ENCODE measurements around the gene SUSD1.
A peak's percentile ranks its signal among the peaks of the same experiment; 100 is the strongest.
"Not testable (repeated sequence)": the region's sequence is repeated elsewhere in the genome, so short reads cannot be mapped to it uniquely, and the experiment has no call there.

SUSD1 gene

GRCh38 chr9:112094948-112095681 lies 80.0 kb downstream of the SUSD1 start:
- DNase-seq (ENCODE audit: low read depth), result no peak

DNA sequence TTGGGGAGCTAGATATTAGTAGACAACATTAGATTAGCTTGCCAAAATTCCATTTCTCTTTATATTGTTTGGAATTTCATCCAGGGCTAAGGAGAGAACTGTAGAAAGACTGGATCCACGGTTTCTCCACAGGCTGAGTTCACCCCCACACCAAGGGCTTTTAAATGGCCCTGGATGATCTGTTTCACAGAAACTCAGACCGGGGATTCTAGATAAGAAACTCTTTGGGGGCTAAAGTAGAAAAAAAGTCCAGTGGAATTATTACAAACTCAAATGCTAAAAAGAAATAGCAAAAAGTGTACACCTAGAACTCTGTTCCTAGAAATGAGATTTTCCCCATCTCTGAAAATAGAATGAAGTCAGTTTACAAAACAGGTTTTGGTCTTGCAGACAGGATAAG lies 80.9 kb downstream of the SUSD1 start:
- no peak for DNase-seq (ENCODE audit: low read depth)

GRCh38 chr9:112093870-112094216 lies 81.3 kb downstream of the SUSD1 start:
- DNase-seq (ENCODE audit: low read depth), result no peak

- DNase-seq (ENCODE audit: low read depth), result no peak
These were observed 81.8 kb downstream of the SUSD1 start for GRCh38 chr9:112093147-112093869.

GRCh38 chr9:112091810-112092209 lies 83.3 kb downstream of the SUSD1 start:
- no peak for DNase-seq (ENCODE audit: low read depth)

GRCh38 chr9:112087506-112087905 lies 87.6 kb downstream of the SUSD1 start:
- DNase-seq (ENCODE audit: low read depth), result no peak

GRCh38 chr9:112086627-112087026 lies 88.5 kb downstream of the SUSD1 start:
- no peak for DNase-seq (ENCODE audit: low read depth)

- no peak for DNase-seq (ENCODE audit: low read depth)
These were observed 90.2 kb downstream of the SUSD1 start for GRCh38 chr9:112084907-112085306.

DNA sequence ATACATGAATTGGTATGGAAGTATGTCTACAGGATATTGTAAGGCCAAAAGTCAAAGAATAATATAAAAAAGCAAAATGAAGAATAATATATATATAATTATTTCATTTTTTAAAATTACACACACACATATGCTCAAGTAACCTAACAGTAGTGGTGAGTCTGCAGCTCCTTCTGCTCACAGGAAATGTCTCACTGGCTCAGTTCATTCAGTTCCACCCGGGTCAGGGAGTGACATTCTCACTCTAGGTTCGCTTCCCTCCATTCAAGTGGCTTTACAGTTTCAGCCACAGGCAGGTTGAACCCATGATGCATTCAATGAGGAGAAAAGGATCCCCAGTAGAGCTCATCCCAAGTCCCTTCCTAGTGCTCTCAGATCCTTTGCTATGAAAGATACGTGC lies 90.8 kb downstream of the SUSD1 start:
- DNase-seq (ENCODE audit: low read depth), result no peak

DNA sequence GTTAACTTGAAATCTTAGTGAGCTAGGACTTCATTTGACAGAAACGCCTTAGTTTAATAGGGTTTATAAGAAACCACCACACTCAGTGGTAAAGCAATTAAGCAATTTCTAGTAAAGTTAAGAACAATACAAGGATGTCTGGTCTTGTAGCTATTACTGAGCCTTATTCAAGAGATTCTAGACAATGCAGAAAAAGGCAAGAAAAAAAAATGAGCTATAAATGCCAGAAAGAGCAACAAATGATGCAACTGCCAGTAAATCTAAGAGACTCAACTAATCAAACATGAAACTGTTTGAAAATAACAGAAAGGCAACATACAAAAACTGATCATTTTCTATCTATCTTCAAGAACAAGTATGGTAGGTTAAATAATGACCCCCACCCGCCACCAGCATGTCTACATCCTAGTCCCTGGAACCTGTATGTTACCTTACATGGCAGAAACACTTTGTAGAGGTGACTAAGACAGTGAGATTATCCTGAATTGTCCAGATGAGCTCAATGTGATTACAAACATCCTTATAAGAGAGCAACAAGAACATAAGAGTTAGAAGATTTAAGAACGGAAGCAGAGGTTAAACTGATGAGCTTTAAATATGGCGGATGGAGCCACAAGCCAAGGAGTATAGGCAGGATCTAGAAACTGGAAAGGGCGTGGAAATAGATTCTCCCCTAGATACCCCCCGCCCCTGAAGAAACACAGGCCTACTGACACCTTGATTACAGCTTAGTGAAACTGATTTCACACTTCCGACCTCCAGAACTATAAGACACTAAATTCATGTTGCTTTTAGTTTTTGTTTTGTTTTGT lies 93.0 kb downstream of the SUSD1 start:
- DNase-seq (ENCODE audit: low read depth), result no peak

DNA sequence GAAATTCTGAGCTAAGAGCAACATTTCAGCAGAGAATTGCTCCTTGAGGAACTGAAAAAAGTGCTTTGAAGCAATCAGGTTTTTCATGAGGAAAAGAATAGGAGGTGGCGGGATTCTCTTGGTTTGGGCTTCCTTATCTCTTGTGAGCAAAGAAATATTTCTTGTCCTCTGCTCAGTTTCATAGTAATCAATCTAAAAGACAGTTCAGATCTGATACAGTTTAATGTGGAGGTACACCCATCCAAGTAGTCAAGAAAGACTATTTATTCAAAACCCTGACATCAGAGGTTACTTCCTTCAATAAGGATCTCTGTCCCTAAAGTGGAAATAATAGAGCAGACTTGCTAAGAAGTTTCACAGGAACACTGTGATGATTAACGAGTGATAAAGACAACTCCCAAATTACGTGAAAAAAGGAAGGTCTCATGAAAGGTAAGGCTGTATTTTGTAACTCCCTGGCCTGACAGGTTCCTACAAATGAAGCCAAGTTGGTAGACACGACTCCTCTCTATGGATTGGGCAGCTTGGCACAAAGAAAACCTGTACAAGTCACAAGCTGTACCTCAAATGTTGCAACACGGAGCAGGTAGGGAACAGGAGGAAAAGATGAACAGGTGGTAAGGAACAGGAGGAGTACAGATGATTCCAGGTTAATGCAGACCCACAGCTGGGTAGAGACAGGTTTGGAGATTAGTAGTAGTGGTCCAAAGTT lies 94.1 kb downstream of the SUSD1 start:
- DNase-seq (ENCODE audit: low read depth), result no peak

- no peak for DNase-seq (ENCODE audit: low read depth)
These were observed 96.7 kb downstream of the SUSD1 start for GRCh38 chr9:112078432-112078831.

DNA sequence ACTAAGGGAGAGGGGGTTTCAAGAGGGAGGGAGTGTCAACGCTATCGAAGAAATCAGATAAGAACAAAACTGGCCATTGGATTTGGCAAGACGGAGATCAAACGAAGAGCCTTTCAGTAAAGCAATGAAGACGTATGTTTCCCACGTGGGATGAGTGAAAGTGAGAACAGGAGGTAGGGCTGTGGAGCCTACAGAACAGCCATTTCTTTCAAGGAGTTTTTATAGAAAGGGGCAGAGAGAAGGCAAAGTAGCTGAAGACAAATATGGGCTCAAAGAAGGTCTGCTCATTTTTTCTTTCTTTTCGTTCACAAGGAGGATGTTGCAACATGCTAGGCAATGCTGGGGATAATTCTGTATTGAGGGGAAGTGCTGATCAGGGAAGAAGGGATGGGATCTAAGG lies 98.3 kb downstream of the SUSD1 start:
- DNase-seq (ENCODE audit: low read depth), result no peak

GRCh38 chr9:112075009-112075378 lies 100.1 kb downstream of the SUSD1 start:
- no peak for DNase-seq (ENCODE audit: low read depth)

DNA sequence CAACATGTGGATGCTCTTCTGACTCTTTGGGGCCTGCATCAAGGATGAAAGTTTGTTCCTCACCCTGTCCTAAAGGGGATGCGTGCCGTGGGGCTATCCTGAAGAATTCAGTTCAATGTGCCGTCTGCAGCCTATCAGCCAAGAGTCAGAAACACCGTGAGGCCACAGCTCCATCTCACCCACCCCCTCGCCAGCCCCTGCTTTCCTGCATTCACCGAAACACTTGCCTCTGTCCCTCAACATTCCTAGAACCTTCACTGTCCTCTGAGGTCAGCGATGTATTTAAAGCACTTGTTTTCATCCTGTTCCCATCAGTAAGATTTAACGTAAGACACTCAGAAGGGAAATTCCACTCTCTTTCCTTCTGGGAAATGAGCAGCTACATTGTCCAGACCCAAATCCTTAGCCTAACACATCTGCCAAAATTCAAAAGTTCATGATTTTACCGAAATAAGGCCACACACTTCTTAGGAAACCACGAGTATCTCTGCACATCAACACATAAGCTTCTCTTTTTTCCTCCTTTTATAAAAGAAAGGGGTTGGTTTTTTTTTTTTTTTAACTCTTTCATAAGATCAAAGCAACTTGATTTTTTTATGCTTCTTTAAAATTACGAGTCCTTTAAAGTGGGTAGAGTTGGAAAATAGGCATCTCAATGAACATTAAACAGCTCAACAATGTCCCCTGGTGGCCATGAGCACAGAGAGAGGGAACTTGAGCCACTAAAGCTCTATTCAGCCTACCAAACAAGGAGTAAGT lies 100.7 kb downstream of the SUSD1 start:
- DNase-seq (ENCODE audit: low read depth), result peak; percentile 94

DNA sequence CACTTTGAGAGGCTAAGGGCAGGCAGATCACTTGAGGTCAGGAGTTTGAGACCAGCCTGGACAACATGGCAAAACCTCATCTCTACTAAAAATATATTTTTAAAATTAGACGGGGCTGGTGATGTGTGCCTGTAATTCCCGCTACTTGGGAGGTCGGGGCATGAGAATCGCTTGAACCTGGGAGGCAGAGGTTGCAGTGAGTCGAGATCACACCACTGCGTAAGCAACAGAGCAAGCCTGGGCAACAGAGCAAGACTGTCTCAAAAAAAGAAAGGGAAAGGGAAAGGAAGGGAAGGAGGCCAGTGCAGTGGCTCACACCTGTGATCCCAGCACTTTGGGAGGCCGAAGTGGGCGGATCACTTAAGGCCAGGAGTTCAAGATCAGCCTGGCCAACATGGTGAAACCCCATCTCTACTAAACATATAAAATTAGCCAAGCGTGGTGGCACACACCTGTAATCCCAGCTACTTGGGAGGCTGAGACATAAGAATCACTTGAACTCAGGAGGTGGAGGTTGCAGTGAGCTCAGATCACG lies 101.4 kb downstream of the SUSD1 start:
- not testable (repeated sequence) for DNase-seq (ENCODE audit: low read depth)

DNA sequence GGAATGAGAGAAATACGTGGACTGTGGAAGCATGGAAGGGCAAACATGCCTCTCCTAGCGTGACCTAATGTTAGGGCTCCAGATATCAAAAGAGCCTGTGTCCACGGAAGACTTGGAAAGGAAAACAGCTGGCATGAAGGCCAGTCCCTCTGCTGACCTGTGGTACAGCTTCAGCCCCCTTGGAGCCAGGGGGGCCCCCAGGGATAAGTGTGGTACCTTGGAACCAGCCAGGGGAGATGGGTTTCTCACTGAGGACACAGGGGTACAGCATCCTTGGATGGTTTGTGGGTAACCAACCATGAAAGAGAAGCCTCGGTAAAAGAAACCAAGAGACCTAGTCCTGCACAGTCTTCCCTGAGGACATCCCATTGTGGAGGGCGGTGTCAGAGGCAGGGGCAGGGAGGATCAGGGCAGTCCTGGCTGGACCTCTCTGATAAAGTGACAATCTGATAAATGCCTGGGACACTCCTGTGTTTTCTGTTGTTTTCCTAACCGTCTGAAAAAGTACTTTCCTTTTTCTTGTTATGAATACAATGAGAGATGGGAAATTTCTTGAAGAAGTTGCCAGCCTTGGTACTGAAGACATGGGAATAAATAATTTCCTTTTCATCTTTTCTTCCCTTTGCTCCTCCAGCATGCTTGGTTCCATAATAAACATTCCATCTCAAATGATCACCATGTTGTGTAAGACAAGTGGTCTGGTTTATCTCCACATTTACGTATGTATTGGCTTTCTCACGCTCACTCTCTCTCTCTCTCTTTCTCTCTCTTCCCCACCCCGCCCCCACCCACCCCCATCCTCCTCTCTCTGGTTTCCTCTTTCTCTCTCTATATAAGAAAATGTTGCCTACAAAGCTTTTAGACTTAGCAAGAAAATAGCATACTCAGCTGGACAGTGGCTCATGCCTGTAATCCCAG lies 102.1 kb downstream of the SUSD1 start:
- no peak for DNase-seq (ENCODE audit: low read depth)

- DNase-seq (ENCODE audit: low read depth), result no peak
These were observed 105.6 kb downstream of the SUSD1 start for GRCh38 chr9:112069318-112070169.

All from HS-27A (cell line).